ENCODE data around the gene PMVK. TPM values are rescaled to one million over a fixed set of nuclear protein-coding genes. Genes with fewer than 3 reads are reported as not detected.

The PMVK gene
- total RNA-seq, 1 experiment from 2014 or later: 26.8 TPM

DNA sequence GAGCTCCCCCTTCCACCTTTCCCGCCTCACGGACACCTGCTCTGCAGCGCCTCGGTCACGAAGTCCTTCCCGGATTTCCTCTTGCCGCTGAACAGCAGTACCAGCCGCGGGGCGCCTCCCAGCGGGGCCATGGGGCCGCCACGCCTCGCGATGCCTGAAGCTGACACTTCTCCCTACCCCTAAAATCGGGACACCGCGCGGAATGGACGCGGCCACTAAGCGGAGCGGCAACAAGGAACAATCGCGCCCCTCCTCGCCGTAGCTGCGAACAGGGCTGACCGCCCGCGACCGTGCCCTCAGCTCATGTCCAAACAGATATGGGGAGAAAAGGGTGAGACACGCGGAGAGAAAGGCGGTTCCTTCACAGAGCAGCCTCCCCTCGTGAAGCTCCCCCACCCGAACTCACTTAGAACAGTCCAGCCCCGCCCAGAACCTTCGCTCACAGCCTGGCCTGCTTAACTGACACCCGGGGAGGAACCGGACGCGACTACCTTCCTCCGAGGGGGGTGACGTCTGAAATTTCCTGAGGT lies at the start of gene PMVK (continued):
- TF ChIP-seq, protein P1, sequence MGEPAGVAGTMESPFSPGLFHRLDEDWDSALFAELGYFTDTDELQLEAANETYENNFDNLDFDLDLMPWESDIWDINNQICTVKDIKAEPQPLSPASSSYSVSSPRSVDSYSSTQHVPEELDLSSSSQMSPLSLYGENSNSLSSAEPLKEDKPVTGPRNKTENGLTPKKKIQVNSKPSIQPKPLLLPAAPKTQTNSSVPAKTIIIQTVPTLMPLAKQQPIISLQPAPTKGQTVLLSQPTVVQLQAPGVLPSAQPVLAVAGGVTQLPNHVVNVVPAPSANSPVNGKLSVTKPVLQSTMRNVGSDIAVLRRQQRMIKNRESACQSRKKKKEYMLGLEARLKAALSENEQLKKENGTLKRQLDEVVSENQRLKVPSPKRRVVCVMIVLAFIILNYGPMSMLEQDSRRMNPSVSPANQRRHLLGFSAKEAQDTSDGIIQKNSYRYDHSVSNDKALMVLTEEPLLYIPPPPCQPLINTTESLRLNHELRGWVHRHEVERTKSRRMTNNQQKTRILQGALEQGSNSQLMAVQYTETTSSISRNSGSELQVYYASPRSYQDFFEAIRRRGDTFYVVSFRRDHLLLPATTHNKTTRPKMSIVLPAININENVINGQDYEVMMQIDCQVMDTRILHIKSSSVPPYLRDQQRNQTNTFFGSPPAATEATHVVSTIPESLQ (CRISPR knock-in tag; IDR thresholded peaks at IDR 0.05): 0 out of 2 replicates have a peak, but pooled peaks have one; percentile 77
- TF ChIP-seq, protein P2, sequence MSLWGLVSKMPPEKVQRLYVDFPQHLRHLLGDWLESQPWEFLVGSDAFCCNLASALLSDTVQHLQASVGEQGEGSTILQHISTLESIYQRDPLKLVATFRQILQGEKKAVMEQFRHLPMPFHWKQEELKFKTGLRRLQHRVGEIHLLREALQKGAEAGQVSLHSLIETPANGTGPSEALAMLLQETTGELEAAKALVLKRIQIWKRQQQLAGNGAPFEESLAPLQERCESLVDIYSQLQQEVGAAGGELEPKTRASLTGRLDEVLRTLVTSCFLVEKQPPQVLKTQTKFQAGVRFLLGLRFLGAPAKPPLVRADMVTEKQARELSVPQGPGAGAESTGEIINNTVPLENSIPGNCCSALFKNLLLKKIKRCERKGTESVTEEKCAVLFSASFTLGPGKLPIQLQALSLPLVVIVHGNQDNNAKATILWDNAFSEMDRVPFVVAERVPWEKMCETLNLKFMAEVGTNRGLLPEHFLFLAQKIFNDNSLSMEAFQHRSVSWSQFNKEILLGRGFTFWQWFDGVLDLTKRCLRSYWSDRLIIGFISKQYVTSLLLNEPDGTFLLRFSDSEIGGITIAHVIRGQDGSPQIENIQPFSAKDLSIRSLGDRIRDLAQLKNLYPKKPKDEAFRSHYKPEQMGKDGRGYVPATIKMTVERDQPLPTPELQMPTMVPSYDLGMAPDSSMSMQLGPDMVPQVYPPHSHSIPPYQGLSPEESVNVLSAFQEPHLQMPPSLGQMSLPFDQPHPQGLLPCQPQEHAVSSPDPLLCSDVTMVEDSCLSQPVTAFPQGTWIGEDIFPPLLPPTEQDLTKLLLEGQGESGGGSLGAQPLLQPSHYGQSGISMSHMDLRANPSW (CRISPR knock-in tag; conservative IDR thresholded peaks at IDR 0.05; ENCODE audit: low read depth): no peak
- TF ChIP-seq FOXP1 (CRISPR knock-in tag; IDR thresholded peaks at IDR 0.05; ENCODE audit: borderline replicate concordance) (peak; percentile 99), GABPB1 (CRISPR knock-in tag; IDR thresholded peaks at IDR 0.05) (peak; percentile 81), SMAD4 (CRISPR knock-in tag; IDR thresholded peaks at IDR 0.05) (0 out of 2 replicates have a peak, but pooled peaks have one; percentile 77), RORB (CRISPR knock-in tag; IDR thresholded peaks at IDR 0.05) (no peak), CREM (CRISPR knock-in tag; IDR thresholded peaks at IDR 0.05) (peak; percentile 24; the same call in 1 of the 2 replicates), NFYB (CRISPR knock-in tag; conservative IDR thresholded peaks at IDR 0.05; ENCODE audit: low read depth) (no peak; the same call in 1 of the 2 replicates), IRF2 (CRISPR knock-in tag; IDR thresholded peaks at IDR 0.05; ENCODE audit: borderline replicate concordance, low read depth) (no peak)
- TF ChIP-seq, protein P3, sequence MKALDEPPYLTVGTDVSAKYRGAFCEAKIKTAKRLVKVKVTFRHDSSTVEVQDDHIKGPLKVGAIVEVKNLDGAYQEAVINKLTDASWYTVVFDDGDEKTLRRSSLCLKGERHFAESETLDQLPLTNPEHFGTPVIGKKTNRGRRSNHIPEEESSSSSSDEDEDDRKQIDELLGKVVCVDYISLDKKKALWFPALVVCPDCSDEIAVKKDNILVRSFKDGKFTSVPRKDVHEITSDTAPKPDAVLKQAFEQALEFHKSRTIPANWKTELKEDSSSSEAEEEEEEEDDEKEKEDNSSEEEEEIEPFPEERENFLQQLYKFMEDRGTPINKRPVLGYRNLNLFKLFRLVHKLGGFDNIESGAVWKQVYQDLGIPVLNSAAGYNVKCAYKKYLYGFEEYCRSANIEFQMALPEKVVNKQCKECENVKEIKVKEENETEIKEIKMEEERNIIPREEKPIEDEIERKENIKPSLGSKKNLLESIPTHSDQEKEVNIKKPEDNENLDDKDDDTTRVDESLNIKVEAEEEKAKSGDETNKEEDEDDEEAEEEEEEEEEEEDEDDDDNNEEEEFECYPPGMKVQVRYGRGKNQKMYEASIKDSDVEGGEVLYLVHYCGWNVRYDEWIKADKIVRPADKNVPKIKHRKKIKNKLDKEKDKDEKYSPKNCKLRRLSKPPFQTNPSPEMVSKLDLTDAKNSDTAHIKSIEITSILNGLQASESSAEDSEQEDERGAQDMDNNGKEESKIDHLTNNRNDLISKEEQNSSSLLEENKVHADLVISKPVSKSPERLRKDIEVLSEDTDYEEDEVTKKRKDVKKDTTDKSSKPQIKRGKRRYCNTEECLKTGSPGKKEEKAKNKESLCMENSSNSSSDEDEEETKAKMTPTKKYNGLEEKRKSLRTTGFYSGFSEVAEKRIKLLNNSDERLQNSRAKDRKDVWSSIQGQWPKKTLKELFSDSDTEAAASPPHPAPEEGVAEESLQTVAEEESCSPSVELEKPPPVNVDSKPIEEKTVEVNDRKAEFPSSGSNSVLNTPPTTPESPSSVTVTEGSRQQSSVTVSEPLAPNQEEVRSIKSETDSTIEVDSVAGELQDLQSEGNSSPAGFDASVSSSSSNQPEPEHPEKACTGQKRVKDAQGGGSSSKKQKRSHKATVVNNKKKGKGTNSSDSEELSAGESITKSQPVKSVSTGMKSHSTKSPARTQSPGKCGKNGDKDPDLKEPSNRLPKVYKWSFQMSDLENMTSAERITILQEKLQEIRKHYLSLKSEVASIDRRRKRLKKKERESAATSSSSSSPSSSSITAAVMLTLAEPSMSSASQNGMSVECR (CRISPR knock-in tag; IDR thresholded peaks at IDR 0.05; ENCODE audit: borderline replicate concordance): peak; percentile 97

DNA sequence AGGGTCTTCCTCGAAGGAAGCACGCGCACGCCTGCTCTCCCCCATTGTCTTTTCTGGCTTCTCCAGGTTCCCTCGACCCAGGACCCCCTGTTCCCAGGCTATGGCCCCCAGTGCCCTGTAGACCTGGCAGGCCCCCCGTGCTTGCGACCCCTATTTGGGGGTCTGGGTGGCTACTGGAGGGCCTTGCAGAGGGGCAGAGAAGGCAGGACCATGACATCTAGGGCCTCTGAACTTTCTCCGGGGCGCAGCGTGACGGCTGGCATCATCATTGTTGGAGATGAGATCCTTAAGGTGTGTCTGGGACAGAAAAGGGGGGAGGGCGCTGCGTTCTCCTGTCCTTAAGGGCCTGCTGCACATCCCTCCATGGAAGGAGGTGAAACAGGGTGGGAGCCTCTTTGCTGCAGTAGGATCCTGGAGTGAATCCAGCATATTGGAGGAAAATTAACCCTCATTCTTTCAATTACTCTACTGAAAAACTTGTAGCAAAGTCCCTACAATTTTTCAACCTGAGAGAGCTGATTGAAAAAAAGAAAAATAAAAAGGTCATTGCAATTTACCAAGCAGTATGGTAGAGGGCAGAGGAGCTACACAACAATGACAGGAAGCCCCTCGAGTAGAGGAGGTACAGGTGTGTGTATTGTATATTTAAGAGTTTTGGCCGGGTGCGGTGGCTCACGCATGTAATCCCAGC lies 47.4 kb upstream of the PMVK start:
- Mint-ChIP-seq H3K27me3 (ENCODE audit: low read depth) (no peaks in the 10 kb centered on the region), H3K9me3 (no peaks in the 10 kb centered on the region), H3K27ac (peak overlapping the region; percentile 70; the same call in 1 of the 2 replicates), H3K4me3 (no peak overlapping the region), H3K4me1 (peaks cover 10% of the 10 kb centered on the region), H3K36me3 (peaks cover 38% of the 10 kb centered on the region)
- POLR2A ChIA-PET: interaction anchor here (0.7 to 3.7 kb wide), 12 partner anchors 9 to 779 kb away, joined by 3 to 123 read pairs (median 8); partner anchors contain the start of genes LENEP, PBXIP1, PMVK and PYGO2
- ATAC-seq (no peak), DNase-seq (ENCODE audit: low spot score) (no peak)
- TF ChIP-seq SP1 (CRISPR knock-in tag; conservative IDR thresholded peaks at IDR 0.05): no peak
- CTCF ChIA-PET: interaction anchor here (0.7 to 5.8 kb wide), 21 partner anchors 10 to 261 kb away, joined by 3 to 50 read pairs (median 5); partner anchors contain the start of genes ADAM15, CKS1B, LENEP and PBXIP1
